Measurements from ENCODE around the gene PEX5L.

The PEX5L gene

DNA sequence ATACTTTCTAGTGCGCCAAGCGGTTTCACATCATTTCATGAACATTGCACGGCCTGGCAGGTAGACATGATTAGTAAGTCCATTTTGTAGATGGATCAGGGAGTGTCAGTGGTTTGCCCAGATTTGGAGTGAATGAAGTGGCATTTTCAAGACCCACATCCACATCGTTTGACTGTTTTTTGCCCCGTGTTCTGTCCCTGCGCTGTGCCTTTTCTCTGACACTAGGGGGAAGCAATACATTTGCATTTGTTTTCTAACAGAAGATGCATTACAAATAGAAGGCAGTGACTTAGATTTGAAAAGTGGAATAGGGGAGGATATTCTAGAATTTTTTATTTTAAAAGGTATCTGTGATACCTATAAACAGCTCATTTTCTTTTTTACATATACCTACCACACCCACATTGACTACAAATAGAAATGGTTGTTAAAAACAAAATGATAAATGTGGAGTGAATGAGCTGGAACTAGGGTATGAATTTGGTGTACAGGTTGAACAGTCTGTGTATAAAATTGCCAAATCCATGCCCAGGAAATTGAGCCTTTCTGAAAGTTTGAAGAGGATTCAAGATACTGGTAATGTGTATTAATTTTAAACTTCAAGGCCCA, 285.9 kb downstream of the PEX5L start:
- intact Hi-C loops (cut with DNase I): no loop called here
- DNase-seq: peak in 7 of 42 donors; percentile 10 to 48 (median 15)

DNA sequence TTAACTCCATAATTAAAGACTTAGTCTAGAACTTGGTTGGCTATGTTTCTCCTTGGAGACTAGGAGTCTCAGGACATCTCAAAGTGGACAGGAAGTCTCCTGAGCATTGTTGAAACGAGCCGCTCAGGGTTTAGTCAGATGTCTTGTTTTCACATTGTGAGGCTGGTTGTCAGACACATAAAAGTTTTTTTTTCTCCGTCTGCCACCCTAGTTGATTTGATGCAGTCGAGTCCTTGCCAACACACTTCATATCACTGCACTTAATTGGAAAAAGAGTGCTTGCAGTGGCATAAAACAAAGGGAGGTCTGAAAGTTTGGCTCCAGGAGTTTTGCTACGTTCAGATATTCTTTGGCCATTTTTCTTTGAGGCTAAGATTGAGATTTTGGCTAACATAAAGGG, 291.0 kb downstream of the PEX5L start:
- DNase-seq: no peak
- intact Hi-C loops (cut with DNase I): no loop called here

DNA sequence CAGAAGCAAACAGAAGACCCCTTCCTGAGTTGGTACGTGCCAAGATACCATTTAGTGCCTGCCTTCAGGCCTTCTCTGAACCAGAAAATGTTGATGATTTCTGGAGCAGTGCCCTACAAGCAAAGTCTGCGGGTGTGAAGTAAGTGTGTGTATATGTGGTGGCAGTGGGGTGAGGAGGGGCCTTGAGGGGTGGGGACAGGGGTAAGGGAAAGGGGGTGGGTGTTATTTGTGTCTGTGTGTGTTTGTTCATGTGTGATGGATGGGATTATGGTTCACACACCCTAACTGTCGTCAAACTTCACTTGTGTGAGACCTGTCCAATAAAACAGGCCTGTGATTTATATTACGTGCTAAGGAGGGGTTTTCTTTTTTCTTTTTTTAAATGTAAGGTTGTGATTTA, 291.7 kb downstream of the PEX5L start:
- no peak for DNase-seq
- intact Hi-C loops (cut with DNase I): no loop called here

Data from head of caudate nucleus (tissue), 42 donors.